GM11168 (cell line): Measurements from ENCODE around the gene U2AF2.

Experiments
- in situ Hi-C: fragments of 300-500 bp; cut with MboI; formaldehyde crosslinking; loops from one replicate; pipeline ENCODE4 v1.12.0; 2022; ENCODE audit warnings: low sequenced_read_pairs; ENCODE audit not compliant: unreplicated experiment

The U2AF2 gene

DNA sequence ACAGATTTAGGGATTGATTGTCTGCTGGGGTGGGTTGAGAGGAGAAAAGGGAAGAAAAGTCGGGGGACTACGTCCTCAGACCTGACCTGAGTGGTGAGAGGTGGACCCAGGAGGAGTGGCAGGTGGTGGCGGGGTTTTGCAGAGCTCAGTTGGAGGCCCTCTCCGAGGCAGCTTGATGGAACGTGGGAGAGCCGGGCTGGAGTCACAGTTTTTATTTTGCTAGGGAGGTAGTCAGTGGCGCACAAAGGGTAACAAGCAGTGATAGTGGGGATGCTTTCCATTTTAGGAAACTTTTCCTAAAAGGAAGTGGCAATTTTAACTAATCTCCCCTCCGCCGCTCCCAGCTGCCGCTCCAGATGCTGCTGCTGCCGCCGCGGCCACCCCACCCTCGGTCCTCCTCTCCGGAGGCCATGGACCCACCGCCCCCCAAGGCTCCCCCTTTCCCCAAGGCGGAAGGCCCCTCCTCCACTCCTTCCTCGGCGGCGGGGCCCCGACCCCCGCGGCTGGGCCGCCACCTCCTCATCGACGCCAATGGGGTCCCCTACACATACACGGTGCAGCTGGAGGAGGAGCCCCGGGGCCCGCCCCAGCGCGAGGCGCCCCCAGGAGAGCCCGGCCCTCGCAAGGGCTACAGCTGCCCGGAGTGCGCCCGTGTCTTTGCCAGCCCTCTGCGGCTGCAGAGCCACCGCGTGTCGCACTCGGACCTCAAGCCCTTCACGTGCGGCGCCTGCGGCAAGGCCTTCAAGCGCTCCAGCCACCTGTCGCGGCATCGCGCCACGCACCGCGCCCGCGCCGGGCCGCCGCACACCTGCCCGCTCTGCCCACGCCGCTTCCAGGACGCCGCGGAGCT is 12.5 kb upstream of the U2AF2 start:
- in situ Hi-C loops = no loop called here

DNA sequence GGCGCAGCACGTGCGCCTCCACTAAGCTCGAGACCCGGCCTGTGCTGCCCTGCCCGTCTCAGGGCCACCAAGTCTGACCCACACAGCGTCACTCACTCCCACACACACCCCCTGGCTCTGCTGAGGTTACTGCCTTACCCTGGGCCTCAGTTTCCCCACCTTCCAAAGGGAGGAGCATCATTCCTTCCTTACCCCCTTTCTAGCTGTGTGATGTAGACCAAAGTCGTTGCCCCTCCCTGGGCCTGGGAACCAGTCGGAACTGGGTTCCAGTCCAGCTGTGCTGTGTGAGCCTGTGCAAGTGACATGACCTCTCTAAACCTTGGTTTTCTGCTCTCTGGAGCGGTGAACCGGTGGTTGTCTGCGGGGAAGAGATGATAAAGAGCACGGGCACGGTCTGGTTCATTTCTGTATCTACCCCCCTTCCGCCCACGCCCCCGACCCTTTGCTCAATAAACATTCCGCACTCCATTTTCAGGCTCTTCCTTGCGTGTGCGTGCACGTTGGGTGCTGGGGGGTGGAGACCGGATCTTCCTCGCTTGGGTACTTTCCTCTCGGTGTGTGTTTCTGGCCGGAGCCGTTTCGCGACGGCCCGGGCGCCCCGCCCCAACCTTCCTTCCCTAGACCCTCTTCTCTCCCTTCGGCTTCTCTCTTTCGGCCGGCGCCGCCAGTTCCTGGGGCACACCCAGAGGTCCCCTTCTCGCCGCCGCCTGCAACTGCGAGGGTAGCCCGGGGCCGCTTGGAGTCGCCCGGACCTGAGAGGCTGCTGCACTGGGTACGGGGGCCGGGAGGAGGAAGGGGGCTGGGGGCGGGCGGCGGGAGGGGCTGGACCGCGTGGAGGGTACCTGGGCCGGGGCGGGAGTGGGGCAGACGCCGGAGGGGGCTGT is 11.6 kb upstream of the U2AF2 start, which contains the start of gene ZNF581:
ZNF581 (plus strand) TSS at position 647 of the 884 bp plus-strand sequence. CDS start 923 bp downstream, outside the sequence.
- in situ Hi-C loops = no loop called here

DNA sequence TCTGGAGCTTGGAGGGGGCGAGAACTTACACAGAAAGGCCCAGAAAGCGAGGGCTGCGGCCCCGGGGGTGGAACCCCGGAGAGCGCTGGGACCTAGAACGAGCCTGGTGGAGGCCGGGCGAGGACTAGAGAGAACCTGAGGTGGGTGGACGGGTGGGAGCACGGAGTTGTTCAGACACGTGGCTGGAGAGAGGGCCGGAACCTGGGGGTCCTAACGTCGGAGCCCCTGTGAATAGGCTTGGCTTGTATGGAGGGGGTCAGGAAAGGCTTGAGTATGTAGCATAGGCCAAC is 11.0 kb upstream of the U2AF2 start:
- in situ Hi-C loops = no loop called here

DNA sequence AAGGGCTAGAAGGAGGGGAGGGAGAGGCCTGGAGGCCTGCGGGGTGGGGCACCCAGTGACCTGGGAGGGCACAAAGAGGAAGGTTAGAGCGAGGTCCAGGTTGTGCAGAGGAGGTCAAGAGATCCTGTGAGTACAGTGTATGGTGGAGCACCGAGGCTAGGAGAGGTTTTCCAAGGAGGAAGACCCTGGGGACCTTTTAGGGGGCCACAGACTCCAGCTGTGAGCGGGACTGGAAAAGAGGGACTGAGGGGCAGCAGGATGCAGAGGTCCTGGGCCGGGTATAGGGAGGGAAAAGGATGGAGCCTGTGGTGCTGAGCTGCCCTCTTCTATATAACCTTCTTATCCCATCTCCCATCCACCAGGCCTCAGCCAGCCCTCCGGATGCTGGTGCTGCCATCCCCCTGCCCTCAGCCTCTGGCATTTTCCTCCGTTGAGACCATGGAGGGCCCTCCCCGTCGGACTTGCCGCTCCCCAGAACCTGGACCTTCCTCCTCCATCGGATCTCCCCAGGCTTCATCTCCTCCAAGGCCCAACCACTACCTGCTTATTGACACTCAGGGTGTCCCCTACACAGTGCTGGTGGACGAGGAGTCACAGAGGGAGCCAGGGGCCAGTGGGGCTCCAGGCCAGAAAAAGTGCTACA is 10.5 kb upstream of the U2AF2 start:
- in situ Hi-C loops = no loop called here

DNA sequence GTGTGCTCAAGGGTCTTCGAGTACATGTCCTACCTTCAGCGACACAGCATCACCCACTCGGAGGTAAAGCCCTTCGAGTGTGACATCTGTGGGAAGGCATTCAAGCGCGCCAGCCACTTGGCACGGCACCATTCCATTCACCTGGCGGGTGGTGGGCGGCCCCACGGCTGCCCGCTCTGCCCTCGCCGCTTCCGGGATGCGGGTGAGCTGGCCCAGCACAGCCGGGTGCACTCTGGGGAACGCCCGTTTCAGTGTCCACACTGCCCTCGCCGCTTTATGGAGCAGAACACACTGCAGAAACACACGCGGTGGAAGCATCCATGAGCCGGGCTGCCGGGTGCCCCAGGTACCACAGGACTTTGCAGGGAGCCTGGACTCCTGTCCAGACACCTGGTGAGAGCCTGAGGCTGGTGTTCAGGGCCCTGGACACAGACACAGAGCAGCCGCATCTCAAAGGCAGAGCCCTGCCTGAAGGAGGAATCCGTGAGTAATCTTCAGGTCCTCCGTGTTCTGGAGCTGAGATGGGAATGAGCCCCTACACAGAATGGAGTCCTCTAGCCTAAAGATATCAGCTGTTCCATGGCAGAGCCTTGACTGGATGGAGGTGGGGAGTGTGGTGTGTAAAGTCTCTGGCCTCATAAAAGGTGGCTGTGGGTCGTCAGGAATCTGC is 9.9 kb upstream of the U2AF2 start:
- in situ Hi-C loops = no loop called here

DNA sequence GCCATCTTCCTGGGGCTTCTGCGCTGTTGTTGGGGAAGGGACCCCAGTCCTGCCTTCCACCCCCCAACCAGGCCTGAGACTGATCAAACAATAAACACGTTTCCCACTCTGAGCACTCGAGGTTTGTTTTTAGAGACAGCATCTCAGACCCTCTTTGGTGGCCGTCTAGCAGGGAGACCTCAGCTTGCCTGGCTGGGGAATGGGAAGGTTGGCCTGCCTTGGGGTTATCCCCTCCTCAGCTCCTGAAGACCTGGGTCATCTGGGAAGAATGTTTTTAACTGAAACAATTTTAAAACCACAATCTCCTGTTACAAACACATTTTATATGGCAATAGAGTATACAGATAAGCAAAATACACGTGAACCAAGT is 9.3 kb upstream of the U2AF2 start:
- in situ Hi-C loops = no loop called here

DNA sequence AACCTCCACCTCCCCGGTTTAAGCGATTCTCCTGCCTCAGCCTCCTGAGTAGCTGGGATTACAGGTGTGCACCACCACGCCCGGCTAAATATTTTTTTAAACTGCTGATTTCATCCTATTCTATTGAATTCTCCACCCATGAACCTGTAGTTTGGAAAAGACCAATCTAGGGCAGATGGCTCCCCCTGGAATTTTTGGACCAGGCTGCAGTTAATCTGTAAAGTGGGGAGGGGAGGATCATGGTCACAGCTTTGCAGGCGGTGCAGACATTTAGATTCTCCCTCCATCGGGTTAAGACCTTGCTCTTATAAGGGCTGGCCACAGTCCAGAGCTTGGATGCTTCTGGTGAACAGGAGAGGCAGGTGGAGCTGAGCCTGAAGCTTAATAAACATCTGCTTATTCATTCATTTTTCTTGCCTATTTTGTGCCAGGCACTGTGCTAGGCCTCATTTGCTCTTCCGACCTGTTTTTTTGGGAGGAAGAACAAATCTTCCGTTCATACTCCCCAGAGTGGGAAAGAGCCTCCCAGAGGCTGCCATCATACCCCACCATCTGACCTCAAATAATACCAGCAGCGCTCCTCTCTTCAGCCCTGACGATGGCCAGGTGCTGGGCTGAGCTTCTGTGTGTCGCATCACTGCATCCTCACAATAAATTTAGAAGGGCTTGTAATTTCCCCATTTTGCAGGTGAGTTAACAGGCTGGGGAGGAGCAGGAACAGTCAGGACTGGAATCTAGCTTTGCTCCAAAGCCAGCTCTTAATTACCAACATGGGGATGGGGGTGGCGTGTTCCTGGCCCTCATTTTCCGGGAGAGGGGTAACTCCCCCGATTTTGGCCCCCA is 7.7 kb upstream of the U2AF2 start:
- in situ Hi-C loops = no loop called here

DNA sequence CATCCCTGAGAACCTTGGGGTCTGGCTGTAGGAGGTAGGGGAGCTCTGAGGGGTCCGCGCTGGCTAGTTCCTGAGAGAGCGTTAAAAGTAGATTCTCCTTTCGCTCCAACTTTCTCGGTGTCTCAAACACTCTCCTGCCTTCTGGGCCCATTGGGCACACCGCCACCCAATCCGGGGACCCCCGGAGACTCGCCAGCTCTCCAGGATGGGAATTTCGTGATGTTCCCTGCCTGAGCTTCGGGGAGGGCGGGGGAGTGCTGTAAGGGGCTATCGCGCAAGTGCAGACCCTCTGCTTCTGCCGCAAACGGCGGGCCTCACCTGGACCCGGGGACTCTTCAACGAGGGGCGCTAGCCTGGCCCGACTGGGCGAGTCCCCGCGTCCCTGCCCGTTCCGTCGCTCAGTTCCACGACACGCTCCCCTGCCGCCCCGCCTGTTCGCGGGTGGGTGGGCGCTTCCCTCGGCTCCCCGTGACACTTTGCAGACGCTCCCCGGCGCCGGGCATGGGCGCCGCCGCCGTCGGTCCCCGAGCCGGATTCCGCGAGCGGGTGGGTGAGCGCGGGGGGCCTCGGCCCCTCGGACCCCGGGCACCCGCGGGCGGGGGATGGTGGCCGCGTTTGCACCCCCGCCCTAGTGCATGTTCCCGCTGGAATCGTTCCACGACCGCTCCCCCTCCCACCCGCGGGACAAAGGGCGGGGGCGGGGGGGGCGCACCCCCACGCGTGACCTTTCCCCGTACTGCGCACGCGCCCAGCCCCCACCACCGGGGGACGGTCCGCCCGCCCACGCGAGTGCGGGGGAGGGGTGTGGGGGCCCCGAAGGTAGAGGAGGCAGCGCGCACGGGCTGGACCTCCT is 6.9 kb upstream of the U2AF2 start, which contains the start of gene CCDC106:
CCDC106 (plus strand) TSS at position 481 of the 853 bp plus-strand sequence. CDS start 835 bp downstream, outside the sequence.
- in situ Hi-C loops = no loop called here

DNA sequence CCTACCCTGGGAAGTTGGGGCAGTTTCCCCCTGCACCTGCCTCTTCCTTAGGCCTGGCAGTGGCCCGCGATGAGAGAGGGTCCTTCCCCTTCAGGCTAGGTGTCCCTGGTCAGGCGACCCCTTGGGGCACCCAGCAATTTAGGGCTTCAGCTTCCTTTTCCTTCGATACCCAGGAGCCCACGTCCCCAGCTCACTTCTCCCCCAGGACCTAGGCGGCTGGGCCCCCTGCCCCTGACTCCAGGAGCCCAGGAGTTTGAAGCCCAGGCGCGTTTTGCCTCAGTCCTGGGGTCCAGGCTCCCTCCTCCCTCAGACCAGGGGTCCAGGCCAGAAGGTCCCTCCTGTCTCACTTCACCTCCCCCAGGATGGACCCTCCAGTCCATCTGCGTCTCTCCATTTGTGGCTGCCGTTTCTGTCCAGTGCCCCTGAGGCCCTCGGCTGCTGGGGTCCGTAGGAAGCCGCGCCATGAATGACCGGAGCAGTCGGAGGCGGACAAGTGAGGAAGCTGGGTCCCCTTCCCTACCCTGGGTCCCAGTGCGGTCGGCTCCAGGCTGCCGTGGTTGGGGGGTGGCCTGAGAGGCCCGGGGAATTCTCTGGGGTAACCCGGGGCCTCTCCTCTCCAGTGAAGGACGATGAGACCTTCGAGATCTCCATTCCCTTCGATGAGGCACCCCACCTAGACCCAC is 6.1 kb upstream of the U2AF2 start:
- in situ Hi-C loops = no loop called here

DNA sequence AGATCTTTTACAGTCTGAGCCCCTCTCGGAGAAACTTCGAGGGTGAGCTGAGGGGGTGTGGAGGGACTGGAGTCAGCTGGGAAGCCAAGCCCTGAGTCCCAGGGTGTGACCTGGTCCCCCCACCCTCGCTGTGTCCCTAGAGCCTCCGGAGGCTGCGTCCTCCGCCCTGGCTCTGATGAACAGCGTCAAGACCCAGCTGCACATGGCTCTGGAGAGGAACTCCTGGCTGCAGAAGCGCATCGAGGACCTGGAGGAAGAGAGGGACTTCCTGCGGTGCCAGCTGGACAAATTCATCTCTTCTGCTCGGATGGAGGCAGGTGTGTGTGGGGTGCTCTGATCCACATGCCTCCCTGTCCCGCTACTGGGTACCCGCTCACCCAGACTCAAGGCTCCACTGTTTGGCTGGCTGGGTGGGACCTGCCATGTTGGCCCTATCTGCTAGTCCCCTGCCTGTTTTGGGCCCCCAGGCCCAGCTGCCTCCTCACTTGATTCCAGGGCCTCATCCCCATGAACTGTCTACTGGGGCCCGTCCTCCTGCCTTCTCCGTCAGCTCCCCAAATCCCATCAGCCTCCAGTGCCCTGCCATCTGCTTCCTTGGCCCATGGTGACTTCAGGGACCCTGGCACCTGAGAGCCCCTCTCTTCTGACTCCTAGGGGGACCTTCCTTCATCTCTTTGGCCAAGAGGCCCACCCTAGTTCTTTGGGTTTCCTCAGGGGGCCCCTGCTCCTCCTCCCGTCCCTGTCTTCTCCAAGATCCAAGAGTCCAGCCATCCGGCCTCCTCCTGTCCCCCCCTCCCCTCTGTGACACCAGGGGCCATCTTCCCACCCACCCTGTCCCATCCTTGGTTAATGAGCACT is 5.3 kb upstream of the U2AF2 start:
- in situ Hi-C loops = no loop called here

DNA sequence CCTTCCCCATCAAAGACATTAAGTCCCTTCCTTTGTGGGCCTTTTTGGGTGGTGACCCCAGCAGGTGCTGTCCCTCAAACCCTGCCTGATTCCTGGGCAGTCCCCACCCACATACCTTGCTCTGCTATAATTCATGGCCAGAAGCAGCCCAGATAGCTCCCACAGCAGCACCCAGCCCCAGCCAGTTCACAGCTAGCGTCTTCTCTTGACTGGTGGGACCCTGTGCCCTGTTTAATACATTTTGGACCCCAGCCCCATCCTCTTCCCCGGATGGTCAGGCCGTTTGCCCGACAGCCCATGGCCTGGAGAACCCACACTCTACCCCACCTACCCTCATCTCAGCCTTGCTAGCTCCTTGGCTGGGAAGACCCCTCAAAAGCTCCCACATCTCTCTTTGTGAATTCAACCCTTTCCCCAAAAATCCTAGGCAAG is 4.7 kb upstream of the U2AF2 start:
- in situ Hi-C loops = no loop called here

DNA sequence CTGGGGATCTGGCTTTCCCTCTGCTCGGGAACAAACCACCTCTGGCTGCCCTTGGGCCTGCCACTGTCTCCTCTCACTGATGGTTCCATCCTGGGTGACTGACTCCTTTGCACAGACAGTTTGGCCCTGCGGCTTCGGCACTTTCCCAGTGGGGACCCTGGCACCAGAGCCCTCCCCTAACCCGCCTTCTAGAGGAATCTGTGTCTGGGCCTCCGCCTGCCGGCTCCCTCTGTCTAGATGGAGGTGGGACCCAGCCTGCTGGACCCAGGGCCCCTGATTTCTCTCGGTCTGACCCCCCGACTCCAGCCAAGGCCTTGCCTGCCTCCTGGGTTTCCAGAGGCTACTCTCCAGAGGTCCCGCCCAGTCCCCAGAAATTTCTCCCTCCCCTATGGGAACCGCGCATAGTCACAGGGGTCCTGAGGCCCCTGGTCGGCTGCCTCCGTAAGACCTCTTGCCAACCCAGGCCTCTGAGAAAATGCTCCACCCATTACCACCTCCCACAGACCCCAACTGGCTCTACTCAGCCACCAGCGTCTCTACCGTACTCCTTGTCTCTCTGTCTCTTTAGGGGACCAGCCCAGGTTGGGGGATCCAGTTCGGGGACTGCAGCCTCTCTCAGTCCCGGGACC is 4.1 kb upstream of the U2AF2 start:
- in situ Hi-C loops = no loop called here

DNA sequence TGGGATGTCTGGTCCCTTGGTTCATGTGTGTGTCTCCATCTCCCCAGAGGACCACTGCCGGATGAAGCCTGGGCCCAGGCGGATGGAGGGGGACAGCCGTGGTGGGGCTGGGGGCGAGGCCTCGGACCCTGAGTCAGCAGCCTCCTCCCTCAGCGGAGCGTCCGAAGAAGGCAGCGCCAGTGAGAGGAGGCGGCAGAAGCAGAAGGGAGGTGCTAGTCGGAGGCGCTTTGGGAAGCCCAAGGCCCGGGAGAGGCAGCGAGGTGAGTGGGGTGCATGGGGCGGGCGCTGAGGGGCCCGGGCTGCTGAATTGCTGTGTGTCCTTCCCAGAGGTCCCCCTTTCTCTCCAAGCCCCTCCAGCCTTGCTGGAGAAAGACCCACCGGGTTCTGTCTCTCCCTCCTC is 3.6 kb upstream of the U2AF2 start:
- in situ Hi-C loops = no loop called here

DNA sequence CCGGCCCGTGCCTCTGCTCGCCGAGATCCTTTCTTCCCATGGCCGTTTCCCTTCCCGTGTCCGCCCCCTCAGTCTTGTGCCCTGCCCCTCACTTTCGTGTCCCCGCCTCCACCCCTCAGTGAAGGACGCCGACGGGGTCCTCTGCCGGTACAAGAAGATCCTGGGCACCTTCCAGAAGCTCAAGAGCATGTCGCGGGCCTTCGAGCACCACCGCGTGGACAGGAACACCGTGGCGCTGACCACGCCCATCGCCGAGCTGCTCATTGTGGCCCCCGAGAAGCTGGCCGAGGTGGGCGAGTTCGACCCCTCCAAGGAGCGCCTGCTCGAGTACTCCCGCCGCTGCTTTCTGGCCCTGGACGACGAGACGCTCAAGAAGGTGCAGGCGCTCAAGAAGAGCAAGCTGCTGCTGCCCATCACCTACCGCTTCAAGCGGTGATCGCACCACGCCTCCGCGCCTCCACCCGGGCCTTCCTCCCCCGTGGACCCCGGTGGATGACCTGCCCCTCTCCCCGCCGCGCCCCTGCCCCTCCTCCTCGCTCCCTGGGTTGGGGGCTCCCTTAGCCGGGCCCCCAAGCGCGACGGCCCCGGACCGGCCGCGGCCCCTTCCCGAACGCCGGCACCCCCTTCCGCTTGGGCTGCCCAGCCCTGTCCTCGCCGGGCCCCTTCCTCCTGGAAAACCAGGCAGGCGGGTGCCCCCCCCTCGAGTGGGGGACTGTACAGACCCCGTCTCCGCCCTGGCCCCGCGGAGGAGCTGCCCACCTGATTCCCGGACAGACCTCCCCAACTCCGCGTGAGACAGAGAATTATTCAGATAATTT is 2.3 kb upstream of the U2AF2 start:
- in situ Hi-C loops = no loop called here

DNA sequence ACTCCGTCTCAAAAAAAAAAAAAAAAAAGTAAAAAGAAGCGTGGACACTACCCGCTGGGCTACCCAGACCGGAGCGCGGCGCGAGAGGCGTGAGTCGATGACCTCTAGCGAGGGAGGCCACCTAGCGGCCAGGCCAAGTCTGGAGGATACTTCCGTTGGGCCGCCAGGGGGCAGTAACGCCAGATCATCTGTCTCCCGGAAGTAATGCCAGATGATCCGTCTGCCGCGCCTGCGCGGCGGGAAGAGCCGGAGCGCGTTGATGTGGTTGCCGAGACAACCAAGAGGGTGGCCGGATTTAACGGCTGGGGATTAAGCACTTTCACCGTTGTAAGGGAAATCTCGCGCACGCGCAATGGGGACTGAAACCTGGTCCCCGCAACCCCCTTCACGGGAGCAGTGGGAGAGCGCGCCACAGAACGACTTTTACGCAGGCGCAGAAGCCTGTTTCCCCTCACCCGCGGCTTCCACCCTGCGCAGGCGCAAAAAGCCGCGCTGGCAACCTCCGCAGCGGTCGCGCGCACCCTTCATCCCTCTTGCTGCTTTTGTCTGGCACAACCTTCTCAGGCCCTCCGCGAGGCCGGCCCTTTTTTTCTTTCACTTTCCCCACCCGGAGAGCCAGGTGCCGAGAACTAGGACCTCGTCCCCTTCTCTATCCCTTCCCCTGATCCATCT is 1.0 kb upstream of the U2AF2 start:
- in situ Hi-C loops = no loop called here
